ENCODE measurements around the gene C14orf132.

Gene C14orf132

DNA sequence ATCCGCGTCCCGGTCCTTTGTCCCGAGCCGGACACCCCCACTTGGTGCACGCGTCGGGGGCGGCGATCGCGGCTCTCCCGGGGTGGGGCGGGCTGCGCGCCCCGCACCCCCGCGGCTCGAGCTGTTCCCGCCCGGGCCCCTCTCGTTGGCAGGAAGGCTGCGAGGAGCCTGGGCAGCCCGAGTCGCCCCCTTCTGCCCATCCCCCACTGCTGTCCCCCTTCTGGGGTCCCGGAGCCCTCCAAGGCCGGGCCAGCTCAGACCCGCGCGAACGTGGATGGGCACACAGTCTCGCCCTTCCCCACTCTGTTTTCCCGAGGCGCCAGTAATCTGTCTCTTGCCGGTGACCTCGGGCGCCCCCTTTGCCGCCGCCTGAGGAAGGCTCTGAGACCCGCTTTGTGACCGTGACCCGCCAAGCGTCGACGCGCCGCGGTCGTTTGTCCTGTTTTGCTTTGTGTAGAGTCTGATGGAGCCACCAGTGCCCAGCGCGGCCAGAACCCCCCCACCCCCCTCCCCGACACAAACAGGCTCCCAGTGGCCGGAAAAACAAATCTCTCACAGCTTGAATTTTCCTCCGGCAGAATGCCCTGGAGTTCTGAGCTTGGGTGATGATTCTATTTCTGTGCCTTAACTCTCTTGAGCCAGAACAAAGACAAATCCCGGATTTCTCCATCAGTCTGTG lies 610 bp downstream of the C14orf132 start:
- peak; percentile 56 for DNase-seq (ENCODE audit: low spot score)

DNA sequence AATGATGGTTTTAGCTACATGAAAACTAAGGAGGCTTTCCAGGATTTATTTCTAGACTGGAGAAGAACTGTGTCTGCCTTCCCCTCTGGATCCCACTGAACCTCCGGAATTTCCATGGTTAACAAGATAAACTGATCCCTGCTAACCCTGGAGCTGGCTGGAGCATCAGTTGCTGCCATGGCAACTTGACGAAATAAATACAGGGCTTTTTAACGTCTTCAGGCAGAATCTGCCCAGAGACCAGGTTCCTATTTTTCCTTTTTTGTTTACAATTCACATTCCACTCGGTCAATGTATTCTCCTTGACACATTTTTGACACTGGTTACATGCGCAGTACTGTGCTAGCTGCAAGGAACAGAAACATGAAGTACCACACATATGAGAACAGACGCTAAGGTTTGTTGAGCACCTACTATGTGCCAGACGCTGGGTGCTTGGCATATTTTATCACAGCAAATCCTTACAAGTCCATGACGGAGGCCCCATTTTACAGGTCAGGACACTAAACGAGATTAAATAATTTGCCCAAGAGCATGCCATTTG lies 1.7 kb downstream of the C14orf132 start:
- DNase-seq (ENCODE audit: low spot score) = no peak

DNA sequence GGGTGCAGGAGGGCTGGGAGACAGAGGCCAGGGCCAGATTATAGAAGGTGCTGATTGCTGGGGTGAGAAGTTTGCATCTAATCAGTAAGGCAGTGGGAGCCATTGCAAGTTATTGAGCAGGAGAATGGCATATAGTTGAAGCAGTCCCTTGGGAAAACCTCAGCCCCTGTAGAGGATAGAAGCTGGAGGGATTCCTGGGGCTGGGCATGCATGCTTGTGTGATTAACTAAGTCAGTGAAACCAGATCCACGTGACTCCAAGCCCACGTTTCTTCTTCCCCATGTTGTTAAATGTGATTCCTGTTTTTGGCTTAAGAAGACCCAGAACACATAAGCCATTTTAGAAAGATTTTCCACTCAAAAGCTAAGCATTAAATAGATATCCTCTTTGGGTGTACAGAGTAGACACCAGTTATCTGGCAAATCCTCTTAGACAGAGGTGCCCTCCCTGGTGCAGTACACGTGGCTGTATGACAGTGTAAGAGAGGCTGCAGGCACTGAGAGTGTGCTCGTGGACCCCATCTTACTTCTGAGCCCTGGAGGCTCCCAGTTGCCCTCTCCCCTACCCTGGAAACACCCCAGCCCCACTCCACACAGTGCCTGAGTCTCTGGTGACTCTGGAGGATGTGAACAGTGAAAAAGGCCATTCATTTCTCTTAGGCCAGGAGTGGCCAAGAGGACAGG lies 3.2 kb downstream of the C14orf132 start:
- DNase-seq (ENCODE audit: low spot score) = peak; percentile 65

DNA sequence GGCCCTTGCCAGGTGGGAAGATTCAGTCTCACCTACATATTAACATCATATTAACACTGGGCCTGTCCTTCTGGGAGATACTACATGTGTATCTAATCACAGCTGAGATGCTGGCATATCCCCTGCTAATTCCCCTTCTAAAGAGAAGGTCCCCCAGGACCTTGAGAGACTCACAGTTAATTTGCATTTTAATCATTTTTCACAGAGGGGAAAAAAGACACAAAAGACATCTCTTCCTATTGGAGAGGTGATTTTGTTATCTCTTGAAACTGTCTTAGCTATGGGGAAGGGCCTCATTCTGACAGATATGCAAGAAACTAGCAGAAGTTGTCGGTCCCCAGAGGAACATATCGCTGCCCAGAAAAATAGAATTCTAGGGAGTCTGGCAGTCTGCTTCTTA lies 7.5 kb downstream of the C14orf132 start:
- DNase-seq (ENCODE audit: low spot score) = no peak

DNA sequence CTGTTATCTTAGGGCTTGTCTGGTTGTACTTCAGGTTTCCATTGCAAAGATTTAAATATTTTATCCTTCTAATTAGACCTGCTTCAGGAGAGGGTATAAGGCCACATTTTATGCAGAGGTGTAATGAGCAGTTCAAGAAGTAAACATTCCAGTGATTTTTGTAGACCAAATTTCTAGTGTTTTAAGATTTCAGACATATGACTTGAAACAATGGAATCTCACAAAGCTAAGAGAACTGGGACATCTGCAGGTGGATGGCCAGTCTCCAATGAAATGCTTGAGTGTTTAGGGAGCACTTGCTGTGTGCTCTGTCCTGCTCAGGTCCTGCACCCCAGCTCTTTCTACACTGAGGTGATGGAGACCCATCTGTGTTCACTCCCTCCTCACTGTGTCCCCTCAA lies 7.9 kb downstream of the C14orf132 start:
- peak; percentile 39 for DNase-seq (ENCODE audit: low spot score)

DNA sequence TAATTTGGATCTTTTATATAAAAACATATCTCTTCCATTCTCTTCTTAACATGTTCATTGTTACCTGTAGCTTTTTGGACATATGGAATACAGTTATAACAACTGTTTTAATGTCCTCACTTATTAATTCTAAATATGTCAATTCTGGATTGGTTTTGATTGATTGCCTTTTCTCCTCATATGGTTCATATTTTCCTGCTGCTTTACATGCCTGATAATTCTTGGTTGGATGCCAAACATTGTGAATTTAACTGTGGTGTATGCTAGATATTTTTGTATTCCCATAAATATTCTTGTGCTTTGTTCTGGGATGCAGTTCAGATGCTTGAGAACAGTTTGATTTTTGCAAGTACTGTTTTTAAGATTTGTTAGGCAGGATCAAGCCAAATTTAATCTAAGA lies 10.8 kb downstream of the C14orf132 start:
- DNase-seq (ENCODE audit: low spot score) = no peak

DNA sequence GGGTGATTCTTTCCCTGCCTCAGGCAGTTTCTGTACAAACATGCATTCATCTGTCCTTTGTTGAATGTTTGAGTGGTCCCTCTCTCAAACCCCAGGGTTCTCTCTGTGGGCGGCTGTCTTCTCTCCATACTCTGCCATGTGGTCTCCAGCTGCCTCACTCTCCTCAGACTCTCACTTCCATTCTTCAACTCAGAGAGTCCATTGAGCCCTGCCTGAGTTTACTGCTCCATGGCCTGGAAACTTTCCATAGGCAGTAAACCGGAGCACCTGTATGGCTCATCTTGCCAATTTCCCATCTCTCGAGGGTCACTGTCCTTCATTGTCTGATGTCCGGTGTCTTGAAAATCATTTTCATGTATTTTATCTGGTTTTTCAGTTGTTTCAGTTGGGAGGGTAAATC lies 11.3 kb downstream of the C14orf132 start:
- no peak for DNase-seq (ENCODE audit: low spot score)

DNA sequence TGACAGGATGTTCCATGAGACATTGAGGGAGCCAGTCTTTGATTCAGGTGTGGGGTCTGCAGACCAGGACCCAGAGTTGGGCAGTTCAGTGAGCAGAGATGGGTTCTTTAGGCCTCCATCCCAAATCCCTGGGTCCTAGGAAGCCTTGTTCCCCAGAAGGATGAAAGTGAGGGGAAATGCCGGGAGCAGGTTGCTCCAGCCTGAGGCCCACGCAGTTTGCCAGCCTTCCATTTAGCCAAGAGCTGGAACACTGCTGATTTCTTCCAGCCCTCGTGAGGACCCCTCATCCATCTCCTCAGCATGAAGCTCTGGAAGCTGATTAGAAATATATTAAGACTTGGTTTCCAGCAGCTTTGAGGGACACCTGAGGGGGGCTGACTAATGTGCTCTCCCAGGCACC lies 12.1 kb downstream of the C14orf132 start:
- DNase-seq (ENCODE audit: low spot score) = no peak

DNA sequence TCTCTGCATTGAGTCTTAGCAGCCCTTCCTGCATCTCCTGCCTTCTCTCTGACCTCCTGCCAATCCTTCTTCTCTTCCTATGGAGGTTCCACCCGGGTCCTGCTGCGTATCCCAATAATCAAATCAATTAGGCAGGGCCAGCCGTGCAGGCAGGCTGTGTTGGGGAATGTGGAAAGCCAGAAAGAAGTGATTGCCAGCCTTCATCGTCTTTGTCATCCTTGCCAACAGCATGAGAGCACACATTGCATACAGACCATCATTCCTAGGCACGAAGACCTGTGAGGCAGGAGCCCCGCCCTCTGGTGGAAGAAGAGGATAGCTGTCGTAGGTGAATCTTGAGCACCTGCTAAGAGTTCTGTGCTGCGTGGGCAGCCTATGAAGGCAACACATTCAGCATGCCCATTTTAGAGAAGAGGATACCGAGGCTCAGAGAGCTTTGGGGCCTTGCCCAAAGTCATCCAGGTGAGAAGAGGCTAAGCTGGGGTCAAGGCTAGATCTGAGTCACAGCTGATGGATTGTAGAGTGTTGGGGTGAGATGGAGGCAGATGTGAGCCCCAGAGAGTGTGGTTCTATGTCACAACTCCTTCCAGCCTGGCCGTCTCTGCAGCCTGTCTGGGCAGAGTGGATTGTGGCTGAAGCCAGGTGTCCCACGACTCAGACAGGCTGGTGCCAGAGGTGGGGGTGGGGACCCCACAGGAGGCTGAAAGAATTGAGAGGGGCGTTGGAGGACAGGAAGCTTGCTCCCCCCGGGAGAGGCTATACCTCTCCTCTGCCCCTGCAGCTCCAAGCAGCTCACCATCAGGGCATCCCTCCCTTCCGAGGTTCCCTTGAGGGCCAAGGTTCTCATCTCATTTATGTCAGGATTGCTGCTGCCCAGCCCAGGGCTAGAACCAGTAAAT lies 12.7 kb downstream of the C14orf132 start:
- no peak for DNase-seq (ENCODE audit: low spot score)

DNA sequence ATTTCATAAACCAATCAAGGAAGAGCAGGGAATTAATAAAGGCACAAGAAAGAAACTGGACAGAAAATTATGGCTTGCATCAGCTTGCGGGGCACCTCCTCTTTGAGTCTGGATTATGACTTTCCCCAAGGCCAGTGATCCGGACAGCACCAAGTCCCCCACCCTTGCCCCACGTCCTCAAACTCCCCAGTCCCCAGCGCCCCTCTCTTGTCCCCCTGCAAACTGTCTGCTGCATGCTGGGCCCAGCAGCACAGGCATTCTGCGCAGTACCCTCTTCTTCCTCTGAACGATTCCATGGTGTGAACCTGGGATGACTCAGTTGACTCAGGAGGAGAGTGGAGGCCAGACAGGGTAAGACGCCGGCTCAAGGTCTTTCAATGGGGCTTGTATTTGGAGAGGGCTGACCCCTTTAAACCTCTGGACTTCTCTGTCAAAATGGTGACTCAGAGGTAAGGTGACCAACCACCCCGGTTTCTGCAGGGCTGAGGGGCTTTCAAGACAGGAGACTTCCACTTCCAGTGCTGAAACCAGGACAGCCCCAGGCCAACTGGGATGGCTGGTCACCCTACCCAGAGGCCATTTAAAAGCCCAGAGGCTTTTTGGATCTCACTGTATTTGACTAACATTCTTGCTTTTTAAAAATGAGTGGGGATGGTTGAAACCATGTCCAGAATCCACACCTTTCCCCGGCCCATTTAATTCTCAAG lies 13.5 kb downstream of the C14orf132 start:
- DNase-seq (ENCODE audit: low spot score) = no peak

DNA sequence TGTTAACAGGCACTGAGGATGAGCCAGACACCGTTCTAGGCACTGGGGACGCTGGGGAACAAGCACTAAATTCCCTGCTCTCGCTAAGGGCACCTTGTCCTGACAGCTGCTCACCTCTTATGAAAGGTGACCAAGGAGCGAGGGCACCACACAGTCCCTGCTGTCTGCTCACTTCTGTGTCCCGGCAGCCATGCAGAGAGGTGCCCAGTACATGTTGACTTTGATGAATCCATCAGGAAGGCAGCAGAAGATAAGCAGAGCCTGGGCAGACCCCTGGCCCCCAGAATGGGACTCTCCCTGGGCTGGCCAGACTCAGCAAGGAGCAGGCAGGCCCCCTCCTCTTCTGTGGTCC lies 14.1 kb downstream of the C14orf132 start:
- DNase-seq (ENCODE audit: low spot score) = no peak

DNA sequence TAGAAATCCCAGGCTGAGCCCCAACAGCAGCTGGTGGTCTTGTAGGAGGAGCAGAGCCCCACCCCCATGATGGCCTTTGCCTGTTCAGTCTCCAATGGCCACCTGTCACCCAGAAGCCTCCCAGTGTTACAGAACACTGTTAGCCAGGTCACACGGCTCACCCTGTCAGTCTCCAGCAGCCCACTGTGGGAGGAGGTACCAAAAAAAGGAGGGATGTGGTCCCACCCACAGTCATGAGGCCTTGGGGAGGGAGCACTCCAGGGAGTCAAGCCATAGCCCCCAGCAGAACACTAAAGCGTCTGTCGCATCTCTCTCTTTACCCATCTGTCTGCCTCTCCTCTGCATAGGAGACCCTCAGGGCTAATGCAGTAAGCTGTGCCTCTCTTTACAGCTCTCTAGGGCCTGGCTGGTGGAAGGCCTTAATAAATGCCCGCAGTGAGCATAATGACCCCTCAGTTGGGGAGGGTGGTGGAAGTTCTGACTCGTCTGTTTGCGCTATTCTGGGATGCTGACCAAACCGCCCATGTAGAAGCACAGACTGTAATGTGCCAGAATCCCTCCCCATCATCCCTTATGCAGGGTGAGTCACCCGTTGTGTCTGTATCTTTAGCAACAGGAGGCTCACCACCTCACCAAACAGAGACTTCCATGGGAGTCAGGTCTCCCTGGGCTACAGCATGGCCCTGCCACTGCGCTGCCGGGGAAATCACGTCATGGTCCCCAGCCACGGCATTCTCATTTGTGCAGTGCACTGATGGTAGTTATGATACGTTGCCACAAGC lies 14.6 kb downstream of the C14orf132 start:
- peak; percentile 94 for DNase-seq (ENCODE audit: low spot score)

DNA sequence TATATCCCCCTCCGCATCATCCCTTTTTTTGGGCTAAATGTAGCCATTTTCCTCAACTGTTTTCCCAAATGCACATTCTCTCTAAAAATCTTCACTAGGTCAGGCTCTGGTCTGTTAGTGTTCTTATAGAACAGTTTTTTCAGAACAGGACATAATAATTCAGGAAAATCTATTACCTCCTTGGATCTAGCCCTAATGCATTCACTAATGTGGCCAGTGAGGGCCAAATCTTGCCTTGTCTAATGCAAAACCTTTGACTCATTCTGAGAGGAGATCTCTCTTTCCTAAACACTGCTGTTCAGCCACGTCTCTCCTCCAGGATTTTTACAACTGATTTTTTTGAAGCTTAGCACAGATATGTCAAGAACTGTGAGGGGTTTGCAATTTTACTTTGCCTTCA lies 15.5 kb downstream of the C14orf132 start:
- no peak for DNase-seq (ENCODE audit: low spot score)

DNA sequence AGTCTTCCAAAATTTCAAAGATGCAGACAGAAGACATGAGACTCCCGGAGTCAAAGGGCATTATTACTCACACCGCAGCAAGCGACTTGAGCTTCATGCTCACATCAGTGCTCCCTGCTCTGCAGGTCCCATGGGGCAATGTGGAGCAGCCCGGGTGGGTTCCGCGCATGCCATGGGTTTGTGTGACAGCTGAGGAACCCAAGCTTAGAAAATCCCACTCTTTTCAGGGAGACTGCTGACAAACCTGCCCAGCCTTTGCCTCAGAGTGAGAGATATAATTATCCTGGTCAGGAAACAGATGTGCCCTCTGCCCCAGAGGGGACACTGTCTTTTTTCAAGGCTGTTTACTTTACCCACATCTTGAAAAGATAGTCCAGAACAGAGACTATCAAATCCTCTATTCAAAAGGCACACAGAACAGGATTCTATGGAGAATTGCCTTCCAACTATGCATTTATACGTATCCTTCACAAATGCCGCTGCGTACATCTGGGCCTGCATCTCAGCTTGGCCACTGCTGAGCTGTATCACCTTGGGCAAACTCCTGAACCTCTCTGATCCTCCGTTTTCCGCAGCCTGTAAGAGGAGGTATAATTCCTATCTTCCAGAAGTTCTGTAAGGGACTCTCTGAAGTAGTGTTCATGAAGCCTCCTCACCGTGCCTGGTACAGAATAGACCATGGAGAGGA lies 16.0 kb downstream of the C14orf132 start:
- no peak for DNase-seq (ENCODE audit: low spot score)

DNA sequence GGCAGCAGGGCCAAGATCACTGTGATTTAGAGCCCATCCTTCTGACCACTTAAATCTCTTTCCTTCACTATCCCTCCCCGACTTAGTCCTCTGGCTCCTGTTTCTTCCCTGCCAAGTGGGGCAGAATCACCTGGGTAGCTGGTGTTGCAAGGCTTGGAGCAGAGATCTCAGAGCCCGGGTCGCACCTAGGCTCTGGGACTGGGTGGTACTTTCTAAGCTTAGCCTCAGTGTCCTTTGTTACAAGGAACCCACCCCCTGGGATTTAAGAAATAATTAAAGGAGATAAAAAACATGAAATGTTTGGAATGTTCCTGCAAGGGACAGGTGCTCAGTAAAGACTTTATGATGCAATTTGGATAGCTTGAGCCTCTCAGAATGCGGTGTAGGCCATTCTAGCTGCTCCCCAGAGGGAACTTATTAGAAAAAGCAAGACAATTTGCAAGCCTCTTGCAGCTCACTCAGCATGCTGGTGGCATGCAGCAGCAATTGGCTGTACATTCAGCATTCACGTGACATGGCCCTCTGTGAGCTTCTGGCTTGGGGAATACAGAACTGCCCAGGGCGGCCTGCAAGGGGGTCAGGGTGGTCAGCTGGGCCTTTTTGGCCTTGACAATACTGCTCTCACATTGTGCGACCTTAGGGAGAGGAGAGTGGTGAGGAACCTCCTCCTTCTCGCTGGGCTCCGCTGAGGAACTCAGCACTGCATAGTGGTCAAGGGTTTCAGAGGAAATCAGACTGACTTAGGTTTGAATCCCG lies 16.8 kb downstream of the C14orf132 start:
- DNase-seq (ENCODE audit: low spot score) = no peak

DNA sequence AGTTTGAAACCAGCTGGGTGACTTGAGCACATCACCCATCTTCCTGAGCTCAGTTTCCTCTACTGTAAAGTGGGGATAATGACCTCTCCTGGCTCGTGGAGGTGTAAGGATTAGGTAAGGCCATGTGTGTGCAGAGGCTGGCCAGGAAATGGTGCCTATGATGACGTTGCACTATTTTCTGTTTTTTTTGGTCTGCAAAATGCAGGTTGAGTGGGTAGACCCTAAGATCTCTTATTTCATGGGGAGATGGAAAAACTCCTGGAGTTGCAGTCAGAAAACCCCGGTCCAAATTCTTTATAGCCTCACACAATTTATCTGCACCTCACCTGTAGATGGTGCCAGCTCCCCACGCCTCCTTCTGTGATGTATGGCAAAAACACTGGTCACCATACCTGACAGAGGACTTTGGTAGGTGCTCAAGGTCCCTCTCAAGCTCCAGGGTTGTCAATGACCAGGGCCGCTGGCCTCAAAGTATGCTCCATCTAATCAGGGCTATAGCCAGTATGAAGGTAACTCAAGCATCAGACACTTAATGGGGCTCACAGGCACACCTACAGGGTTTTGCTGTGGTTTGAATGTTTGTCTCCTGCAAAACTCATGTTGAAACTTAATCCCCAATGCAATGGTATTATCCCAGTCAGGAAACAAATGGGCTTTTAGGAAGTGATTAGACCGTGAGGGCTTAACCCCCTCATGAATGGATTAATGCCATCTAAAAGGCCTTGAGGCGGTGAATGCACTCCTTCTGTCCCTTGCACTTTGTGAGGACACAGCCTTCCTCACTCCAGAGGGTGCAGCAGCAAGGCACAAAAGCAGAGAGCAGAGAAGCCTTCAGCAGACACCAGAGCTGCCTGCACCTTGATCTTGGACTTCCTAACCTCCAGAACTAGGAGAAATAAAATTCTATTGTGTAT lies 17.6 kb downstream of the C14orf132 start:
- DNase-seq (ENCODE audit: low spot score) = no peak

DNA sequence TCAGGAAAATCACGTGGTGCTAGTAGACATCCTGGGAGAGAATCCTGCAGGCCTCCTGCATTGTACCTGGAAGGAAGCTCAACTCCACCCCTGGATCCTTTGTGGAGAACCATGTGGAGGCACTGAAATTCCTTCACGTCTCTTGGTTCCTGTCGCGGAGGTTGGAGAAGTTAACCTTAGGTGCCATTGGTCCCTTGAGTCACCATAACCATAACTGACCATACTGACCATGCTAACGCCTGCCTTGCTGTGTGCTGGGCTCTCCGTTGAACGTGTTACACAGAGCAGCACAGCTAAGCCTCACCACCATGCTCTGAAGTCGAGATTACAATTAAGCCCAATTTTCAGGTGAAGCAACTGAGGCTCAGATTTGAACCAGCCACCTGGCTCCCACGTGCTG lies 18.6 kb downstream of the C14orf132 start:
- no peak for DNase-seq (ENCODE audit: low spot score)

DNA sequence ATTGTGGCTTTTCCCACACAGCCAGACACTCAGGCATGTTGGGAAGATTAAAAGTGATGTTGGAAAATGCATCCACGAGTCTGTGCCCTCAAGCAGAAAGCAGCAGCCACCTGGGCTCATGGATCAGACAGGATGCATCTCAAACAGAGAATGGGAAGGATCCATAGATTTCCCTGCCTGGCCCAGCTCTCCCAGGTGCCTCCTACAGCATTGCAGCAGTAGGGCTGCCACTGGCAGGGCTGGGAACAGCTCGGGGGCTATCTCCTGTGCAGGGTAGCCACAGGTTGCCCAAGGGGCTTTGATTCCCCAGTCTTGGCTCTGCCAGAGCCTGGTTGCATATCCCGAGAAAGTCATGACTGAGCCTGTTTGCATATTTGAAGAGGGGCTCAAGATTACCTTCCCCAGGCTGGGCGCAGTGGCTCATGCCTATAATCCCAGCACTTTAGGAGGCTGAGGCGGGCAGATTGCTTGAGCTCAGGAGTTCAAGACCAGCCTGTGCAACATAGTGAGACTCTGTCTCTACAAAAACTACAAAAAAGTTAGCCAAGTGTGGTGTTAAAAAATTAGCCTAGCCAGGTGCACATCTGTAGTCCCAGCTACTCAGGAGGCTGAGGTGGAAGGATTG lies 19.5 kb downstream of the C14orf132 start:
- DNase-seq (ENCODE audit: low spot score) = no peak
